Fibroblast of lung (primary cell): Measurements from ENCODE around the gene GET3. TPM values are rescaled to one million over a fixed set of nuclear protein-coding genes. Genes with fewer than 3 reads are reported as not detected.
"Not testable (repeated sequence)": the region's sequence is repeated elsewhere in the genome, so short reads cannot be mapped to it uniquely, and the experiment has no call there.

Experiments used
- DNase-seq, 2 donors: peaks; one replicate each; pipeline versions ENCODE4 v3.0.0 to v3.0.0-alpha.2; 2010; ENCODE audit warnings: low read depth in 2 of 2
- H2AFZ ChIP-seq: 2 replicates; pipeline ENCODE4 v1.5.1; 2012; ENCODE audit warnings: low read length, control low read depth, inconsistent platforms
- H3K27ac ChIP-seq: 2 replicates; pipeline ENCODE4 v1.5.1; 2011; ENCODE audit warnings: low read length, control low read depth; ENCODE audit not compliant: insufficient read depth
- H3K27me3 ChIP-seq: 2 replicates; pipeline ENCODE4 v1.5.1; 2011; ENCODE audit warnings: mild to moderate bottlenecking, low read length; ENCODE audit not compliant: control insufficient read depth, insufficient read depth
- H3K36me3 ChIP-seq: 2 replicates; pipeline ENCODE4 v1.5.1; 2011; ENCODE audit warnings: low read length; ENCODE audit not compliant: control insufficient read depth, insufficient read depth
- H3K4me1 ChIP-seq: 2 replicates; pipeline ENCODE4 v1.5.1; 2011; ENCODE audit warnings: low read length; ENCODE audit not compliant: control insufficient read depth, insufficient read depth; ENCODE audit errors: extremely low read depth
- H3K4me2 ChIP-seq: 2 replicates; pipeline ENCODE4 v1.5.1; 2011; ENCODE audit warnings: low read length, control low read depth; ENCODE audit not compliant: insufficient read depth; ENCODE audit errors: extremely low read depth
- H3K4me3 ChIP-seq, 4 experiments: fragments of 200-600 bp in 1 of 4; sonication (generic) in 1 of 4; replicated peaks in 1 of 4; 2 replicates each; pipeline ENCODE4 v1.5.1; 2011 to 2016; ENCODE audit warnings: low read length in 4 of 4, low read depth in 3 of 4, mild to moderate bottlenecking in 3 of 4, control low read depth in 2 of 4, inconsistent platforms in 1 of 4, mixed read lengths in 1 of 4; ENCODE audit not compliant: insufficient read depth in 1 of 4; ENCODE audit errors: control extremely low read depth in 1 of 4
- H3K79me2 ChIP-seq: 2 replicates; pipeline ENCODE4 v1.5.1; 2012; ENCODE audit warnings: mild to moderate bottlenecking, low read length, inconsistent platforms; ENCODE audit not compliant: control insufficient read depth, insufficient read depth
- H3K9ac ChIP-seq: 2 replicates; pipeline ENCODE4 v1.5.1; 2011; ENCODE audit warnings: mild to moderate bottlenecking, low read length, control low read depth; ENCODE audit not compliant: insufficient read depth
- H3K9me3 ChIP-seq: 2 replicates; pipeline ENCODE4 v1.5.1; 2012; ENCODE audit warnings: low read depth, low read length; ENCODE audit not compliant: control insufficient read depth, insufficient read depth
- H4K20me1 ChIP-seq: 2 replicates; pipeline ENCODE4 v1.5.1; 2011; ENCODE audit warnings: low read length; ENCODE audit not compliant: control insufficient read depth, insufficient read depth; ENCODE audit errors: extremely low read depth
- EZH2 ChIP-seq: IDR thresholded peaks from 2 replicates; pipeline ENCODE4 v1.5.1; 2012; ENCODE audit warnings: low read length, control low read depth, mild to moderate bottlenecking; ENCODE audit errors: missing control alignments
- polyA plus RNA-seq, 2 donors: library from polyadenylated mRNA; depleted of rRNA in 1 of 2; stranded (reverse) in 1 of 2; unstranded in 1 of 2; fragments of >200 nt; gene quantifications; 2 replicates each; pipeline ENCODE4 v1.2.1, GENCODE V29; 2011 to 2012; ENCODE audit warnings: missing spikeins in 1 of 2
- total RNA-seq: library from RNA; depleted of rRNA; stranded (reverse); fragments of >200 nt; gene quantifications from 2 replicates; pipeline ENCODE4 v1.2.1, GENCODE V29; 2014
- TF ChIP-seq, protein P1 (sequence below), 2 donors: IDR thresholded peaks in 1 of 2; conservative IDR thresholded peaks in 1 of 2; 1 replicate in 1 of 2; 2 replicates in 1 of 2; pipeline ENCODE4 v1.5.1; 2011 to 2012; ENCODE audit warnings: low read length in 2 of 2, control low read depth in 1 of 2, inconsistent platforms in 1 of 2, low read depth in 1 of 2, mild to moderate bottlenecking in 1 of 2

The GET3 gene
- total and polyA plus RNA-seq, 2 donors (not counting 1 experiment from before 2014, with no cell fraction given) = 94.1 to 123 TPM

DNA sequence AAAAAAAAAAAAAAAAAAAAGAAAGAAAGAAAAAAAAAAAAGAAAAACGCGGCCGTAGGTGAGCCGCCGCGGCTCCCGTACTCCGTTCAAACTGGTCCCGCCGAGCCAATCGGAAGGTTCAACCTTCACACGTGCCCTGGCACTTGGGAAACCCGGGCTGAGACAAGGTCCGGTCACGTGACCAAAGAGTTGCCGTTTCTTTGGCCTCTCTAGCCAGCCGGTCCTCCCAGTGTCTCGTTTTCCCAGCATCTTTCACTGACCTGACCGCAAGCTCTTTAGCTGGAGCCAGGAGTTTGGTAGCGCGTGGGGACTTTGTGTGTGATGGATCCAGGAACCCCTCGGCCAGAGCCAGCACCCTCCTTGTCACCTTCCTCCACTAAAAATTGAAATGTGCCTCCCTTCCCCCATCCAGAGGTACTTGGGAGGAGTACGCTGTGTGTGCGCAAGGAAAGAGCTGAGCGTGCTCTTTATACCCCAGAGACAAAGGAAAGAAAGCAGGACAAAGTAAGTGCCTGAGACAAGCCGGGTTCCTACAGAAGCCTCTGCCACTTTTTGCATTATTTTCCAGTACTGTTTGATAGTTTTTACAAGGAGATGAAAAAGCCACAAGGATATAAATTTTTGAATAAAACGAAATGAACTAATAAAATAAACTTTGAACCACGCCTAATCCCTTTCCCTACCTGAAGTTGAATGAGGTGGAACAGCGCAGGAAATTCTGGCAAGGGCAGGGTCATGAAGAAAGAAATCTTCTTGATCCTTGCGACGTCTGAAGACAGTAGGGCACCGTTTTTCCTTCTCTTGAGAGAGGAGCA, 14.5 kb upstream of the GET3 start:
- peak overlapping the region; percentile 92 for H3K9ac ChIP-seq
- H3K4me2 ChIP-seq = peak overlapping the region; percentile 100
- H3K9me3 ChIP-seq = no peaks in the 10 kb centered on the region
- peaks cover 51% of the 10 kb centered on the region for H3K79me2 ChIP-seq
- H3K27ac ChIP-seq = peak overlapping the region; percentile 84
- peaks cover 10% of the 10 kb centered on the region for H3K36me3 ChIP-seq
- peak overlapping the region; percentile 84 for H2AFZ ChIP-seq
- H4K20me1 ChIP-seq = no peaks in the 10 kb centered on the region
- peaks cover 11% of the 10 kb centered on the region for H3K4me1 ChIP-seq
- no peak for TF ChIP-seq EZH2
- TF ChIP-seq, protein P1, sequence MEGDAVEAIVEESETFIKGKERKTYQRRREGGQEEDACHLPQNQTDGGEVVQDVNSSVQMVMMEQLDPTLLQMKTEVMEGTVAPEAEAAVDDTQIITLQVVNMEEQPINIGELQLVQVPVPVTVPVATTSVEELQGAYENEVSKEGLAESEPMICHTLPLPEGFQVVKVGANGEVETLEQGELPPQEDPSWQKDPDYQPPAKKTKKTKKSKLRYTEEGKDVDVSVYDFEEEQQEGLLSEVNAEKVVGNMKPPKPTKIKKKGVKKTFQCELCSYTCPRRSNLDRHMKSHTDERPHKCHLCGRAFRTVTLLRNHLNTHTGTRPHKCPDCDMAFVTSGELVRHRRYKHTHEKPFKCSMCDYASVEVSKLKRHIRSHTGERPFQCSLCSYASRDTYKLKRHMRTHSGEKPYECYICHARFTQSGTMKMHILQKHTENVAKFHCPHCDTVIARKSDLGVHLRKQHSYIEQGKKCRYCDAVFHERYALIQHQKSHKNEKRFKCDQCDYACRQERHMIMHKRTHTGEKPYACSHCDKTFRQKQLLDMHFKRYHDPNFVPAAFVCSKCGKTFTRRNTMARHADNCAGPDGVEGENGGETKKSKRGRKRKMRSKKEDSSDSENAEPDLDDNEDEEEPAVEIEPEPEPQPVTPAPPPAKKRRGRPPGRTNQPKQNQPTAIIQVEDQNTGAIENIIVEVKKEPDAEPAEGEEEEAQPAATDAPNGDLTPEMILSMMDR (conservative IDR thresholded peaks at IDR 0.05 in 1 of 2, IDR thresholded peaks at IDR 0.05 in 1 of 2; ENCODE audit: low read depth in 1 of 2, low read length in 2 of 2) = no peak
- peak overlapping the region; percentile 67 to 88 (median 84) for H3K4me3 ChIP-seq
- DNase-seq = peak; percentile 99 to 100
- no peaks in the 10 kb centered on the region for H3K27me3 ChIP-seq

DNA sequence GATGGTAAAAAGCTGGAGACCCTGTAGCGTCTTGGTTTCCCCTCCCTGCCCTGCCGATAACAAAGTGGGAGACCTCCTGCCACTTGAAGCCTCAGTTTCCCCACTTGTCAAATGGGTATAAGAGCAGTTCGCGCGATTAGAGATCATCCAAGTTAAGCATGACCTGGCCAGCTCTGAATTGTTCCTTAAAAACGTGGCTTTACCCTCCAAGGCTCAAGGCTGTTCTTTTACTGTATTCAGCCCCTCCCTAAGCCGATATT, 14.0 kb upstream of the GET3 start:
- Histone ChIP-seq H3K36me3 (peaks cover 11% of the 10 kb centered on the region), H3K9ac (peak overlapping the region; percentile 61), H3K79me2 (peaks cover 47% of the 10 kb centered on the region), H4K20me1 (no peaks in the 10 kb centered on the region), H3K9me3 (no peaks in the 10 kb centered on the region), H3K27ac (peak overlapping the region; percentile 84), H3K27me3 (no peaks in the 10 kb centered on the region), H3K4me2 (peak overlapping the region; percentile 100), H2AFZ (peak overlapping the region; percentile 68), H3K4me3 (peak overlapping the region; percentile 66 to 88 (median 76)), H3K4me1 (peaks cover 11% of the 10 kb centered on the region)
- DNase-seq = peak; percentile 12 to 14
- no peak for TF ChIP-seq EZH2
- TF ChIP-seq, protein P1 (conservative IDR thresholded peaks at IDR 0.05 in 1 of 2, IDR thresholded peaks at IDR 0.05 in 1 of 2; ENCODE audit: low read depth in 1 of 2, low read length in 2 of 2) = no peak

DNA sequence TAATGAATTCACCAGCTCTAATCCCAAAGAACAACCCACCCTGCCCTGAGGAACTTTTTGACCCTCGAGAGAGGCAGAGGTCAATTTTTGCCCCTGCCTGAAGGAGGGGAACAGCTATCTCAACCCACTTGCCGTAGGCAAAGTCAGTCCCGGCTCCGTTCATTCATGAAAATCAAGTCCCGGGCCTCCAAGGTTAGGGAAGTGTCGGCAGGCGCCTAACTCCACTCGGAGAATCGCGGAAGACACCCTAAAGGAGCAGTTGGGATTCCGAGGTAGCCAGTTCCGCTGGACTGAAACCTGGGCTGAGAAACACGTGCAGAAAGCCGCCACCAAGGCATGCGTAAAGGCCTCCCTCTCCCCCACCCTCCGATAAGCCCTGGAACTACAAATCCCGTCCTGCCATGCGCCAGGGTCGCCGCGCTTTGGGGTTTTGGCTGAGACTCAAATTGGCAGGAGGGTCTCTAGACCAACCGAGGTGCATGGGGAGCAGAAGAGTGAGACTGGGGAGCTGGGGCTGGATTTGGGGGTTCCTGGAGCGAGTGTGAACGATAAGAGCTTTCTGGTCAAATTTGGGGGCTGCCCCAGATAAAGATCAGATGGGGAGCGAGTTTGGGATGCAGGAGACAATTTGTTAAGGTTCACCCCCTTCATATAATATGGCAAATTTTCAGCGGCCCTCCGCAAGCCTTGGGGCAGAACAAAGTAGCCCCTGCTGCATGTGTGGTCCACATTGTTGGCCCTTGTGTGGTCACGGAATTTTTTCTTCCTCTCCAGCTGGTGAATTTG, 13.5 kb upstream of the GET3 start, which contains the start of gene TNPO2:
Gene TNPO2 (minus strand): TSS at position 292 of the 786 bp plus-strand sequence. CDS start 2,955 bp downstream, outside the sequence.
- no peak for TF ChIP-seq EZH2
- TF ChIP-seq, protein P1 (conservative IDR thresholded peaks at IDR 0.05 in 1 of 2, IDR thresholded peaks at IDR 0.05 in 1 of 2; ENCODE audit: low read depth in 1 of 2, low read length in 2 of 2) = no peak
- Histone ChIP-seq H2AFZ (peak within 1 kb of the TSS; percentile 84), H3K79me2 (peaks cover 42% of the 10 kb centered on the region), H3K9me3 (no peaks in the 10 kb centered on the region), H3K4me3 (peak within 1 kb of the TSS; percentile 66 to 88 (median 76)), H4K20me1 (no peaks in the 10 kb centered on the region), H3K4me1 (peaks cover 7% of the 10 kb centered on the region), H3K9ac (peak within 1 kb of the TSS; percentile 61), H3K4me2 (peak within 1 kb of the TSS; percentile 100), H3K27ac (peak within 1 kb of the TSS; percentile 84), H3K36me3 (peaks cover 7% of the 10 kb centered on the region), H3K27me3 (no peaks in the 10 kb centered on the region)
- peak; percentile 68 to 71 for DNase-seq

DNA sequence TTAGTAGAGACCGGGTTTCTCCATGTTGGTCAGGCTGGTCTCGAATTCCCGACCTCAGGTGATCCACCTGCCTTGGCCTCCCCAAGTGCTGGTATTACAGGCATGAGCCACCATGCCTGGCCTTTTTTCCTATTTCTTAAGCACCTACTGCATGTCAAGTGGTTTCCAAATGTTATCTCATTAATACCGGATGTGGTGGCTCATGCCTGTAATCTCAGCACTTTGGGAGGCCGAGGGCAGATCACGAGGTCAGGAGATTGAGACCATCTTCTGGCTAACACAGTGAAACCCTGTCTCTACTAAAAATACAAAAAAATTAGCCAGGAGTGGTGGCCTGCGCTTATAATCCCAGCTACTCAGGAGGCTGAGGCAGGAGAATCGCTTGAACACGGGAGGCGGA, 11.7 kb upstream of the GET3 start:
- H3K4me2 ChIP-seq, H3K9me3 ChIP-seq, H3K4me3 ChIP-seq, H3K4me1 ChIP-seq, DNase-seq, H3K9ac ChIP-seq, H3K27me3 ChIP-seq, H4K20me1 ChIP-seq, H2AFZ ChIP-seq, H3K27ac ChIP-seq: not testable (repeated sequence)
- Histone ChIP-seq H3K36me3 (peaks cover 14% of the 10 kb centered on the region), H3K79me2 (peaks cover 34% of the 10 kb centered on the region)
